Right lobe of liver (tissue), 4 donors: ENCODE measurements around the gene CTBS.

Source experiments
- CTCF ChIP-seq, 4 donors: fragments of 200-600 bp in 3 of 4; fragments of 450-650 bp in 1 of 4; IDR thresholded peaks; one replicate each; pipeline versions ENCODE4 v1.5.1 to v1.8.0; 2016 to 2022; ENCODE audit warnings: antibody characterized with exemption in 4 of 4, mild to moderate bottlenecking in 2 of 4
- POLR2A ChIP-seq: fragments of 450-650 bp; IDR thresholded peaks from one replicate; pipeline ENCODE4 v1.6.1; 2017; ENCODE audit warnings: antibody characterized with exemption, mild to moderate bottlenecking
- donor health status: DM: no; HTN: no; CAD: no.
- donor health status: DM: no; HTN: no; CAD: no.
- donor health status: DM: no; HTN: yes; CAD: no.

- no peak for TF ChIP-seq CTCF (IDR thresholded peaks at IDR 0.05)
- TF ChIP-seq POLR2A: no peak
These were observed 43.1 kb upstream of the CTBS start for GRCh38 chr1:84617349-84617748.
